Epithelial cell of esophagus (primary cell): Measurements from ENCODE around the gene TMEM131L.

Experiments used
- DNase-seq: peaks from one replicate; pipeline ENCODE4 v3.0.0; 2010; ENCODE audit warnings: low read depth
- H3K4me3 ChIP-seq: 2 replicates; pipeline ENCODE4 v1.5.1; 2011; ENCODE audit warnings: mild to moderate bottlenecking, low read length, control low read depth
- CTCF ChIP-seq: IDR thresholded peaks from 2 replicates; pipeline ENCODE4 v1.5.1; 2011; ENCODE audit warnings: low read depth, mild to moderate bottlenecking, low read length, control low read depth, inconsistent platforms; ENCODE audit not compliant: insufficient read depth; ENCODE audit errors: missing control alignments

The TMEM131L gene

GRCh38 chr4:153649572-153649991, 183.4 kb downstream of the TMEM131L start:
- H3K4me3 ChIP-seq, result no peak overlapping the region
- peak; percentile 56 for DNase-seq
- peak; percentile 24 for TF ChIP-seq CTCF

DNA sequence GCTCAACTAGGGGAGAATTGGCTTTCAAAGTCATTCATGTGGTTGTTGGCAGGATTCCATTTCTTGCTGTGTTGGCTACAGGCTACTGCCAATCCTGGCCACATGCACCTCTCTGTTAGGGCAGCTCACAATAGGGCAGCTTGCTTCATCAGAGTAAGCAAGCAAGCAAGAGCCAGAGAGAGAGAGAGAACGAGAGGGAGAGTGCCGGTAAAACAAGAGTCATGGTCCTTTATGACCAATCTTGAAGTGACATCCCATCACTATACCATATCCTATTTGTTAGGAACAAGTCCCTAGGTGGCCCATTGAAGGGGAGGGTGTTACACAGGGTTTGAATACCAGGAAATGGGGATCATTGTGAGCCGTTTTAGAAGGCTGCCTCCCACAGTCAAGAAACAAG, 185.0 kb downstream of the TMEM131L start:
- no peak for TF ChIP-seq CTCF
- DNase-seq, result peak; percentile 42
- H3K4me3 ChIP-seq, result no peak overlapping the region

DNA sequence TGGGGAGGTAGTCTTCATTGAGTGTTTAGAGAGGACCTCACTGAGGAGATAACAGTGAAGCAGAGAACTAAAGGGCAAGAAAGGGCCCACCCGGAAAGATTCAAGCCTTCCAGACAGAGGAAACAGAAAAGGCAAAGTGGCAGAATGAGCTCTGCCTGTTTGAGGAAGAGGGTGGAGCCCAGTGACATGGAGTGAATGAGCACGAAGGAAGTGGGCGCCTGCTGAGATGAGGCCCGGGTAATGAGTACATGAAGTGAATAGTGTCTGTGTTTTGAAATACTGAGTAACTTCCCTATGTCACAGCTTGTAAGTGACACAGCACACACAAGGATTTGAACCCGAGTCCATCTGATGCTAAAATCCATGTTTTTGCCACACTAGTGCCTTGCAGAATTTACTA, 185.4 kb downstream of the TMEM131L start:
- DNase-seq, result peak; percentile 68
- no peak for TF ChIP-seq CTCF
- H3K4me3 ChIP-seq, result no peak overlapping the region

- no peak overlapping the region for H3K4me3 ChIP-seq
- TF ChIP-seq CTCF, result no peak
- DNase-seq, result peak; percentile 89
These were observed 186.1 kb downstream of the TMEM131L start for GRCh38 chr4:153652051-153652784.

DNA sequence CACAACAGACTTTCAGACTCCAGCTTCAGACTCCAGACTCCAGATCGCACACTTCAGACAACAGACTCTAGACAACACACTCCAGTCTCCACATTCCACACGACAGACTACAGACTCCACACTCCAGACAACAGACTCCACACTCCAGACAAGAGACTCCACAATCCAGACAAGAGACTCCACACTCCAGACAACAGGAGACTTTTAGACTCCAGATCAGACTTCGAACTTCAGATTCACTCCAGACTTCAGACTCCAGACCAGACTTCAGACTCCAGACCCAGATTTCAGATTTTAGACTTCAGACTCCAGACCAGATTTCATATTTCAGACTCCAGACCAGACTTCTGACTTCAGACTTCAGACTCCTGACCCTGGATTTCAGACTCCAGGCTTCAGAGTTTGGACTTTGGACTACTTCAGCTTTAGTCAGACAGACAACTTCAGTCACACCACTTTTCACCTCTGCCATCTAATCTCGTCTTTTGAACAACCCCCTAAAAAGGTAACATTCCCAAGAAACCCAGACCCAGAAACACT, 188.9 kb downstream of the TMEM131L start:
- no peak overlapping the region for H3K4me3 ChIP-seq
- no peak for DNase-seq
- TF ChIP-seq CTCF, result no peak

DNA sequence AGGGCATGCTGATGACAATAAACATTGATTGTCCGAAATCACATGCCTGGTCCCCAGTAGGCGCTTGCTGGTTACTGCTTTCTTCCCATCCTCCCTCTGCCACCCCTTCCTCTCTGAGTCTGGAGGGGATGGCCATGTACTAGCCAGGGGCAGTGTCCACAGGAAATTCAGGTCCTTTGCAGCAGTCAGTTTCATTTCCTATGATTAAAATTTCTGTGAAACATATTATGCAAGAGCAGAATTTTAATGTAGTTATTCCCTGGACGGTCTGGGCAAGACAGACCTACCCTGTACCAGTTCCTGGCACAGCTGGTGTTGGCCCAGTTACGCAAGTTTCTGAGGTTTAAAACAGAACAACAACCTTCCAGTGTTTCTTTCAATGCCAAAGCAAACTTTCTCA, 189.8 kb downstream of the TMEM131L start:
- peak; percentile 76 for DNase-seq
- H3K4me3 ChIP-seq, result no peak overlapping the region
- no peak for TF ChIP-seq CTCF
